Anterior cingulate cortex (tissue), 58 donors: ENCODE measurements around the gene PRKG1.
"Not testable (repeated sequence)": the region's sequence is repeated elsewhere in the genome, so short reads cannot be mapped to it uniquely, and the experiment has no call there.

Experiments used
- DNase-seq, 58 donors: peaks; one replicate each; lab custom pipeline; 2025; lab: John Stamatoyannopoulos, UW

The PRKG1 gene

GRCh38 chr10:51308116-51308515 is 233.8 kb downstream of the PRKG1 start:
- no peak for DNase-seq

GRCh38 chr10:51311228-51311627 is 236.9 kb downstream of the PRKG1 start:
- no peak for DNase-seq

GRCh38 chr10:51312817-51313216 is 238.5 kb downstream of the PRKG1 start:
- no peak for DNase-seq

GRCh38 chr10:51313251-51313650 is 239.0 kb downstream of the PRKG1 start:
- DNase-seq: no peak

GRCh38 chr10:51313773-51314478 is 239.6 kb downstream of the PRKG1 start:
- no peak for DNase-seq

GRCh38 chr10:51314481-51314880 is 240.2 kb downstream of the PRKG1 start:
- no peak for DNase-seq

GRCh38 chr10:51318399-51319172 is 244.3 kb downstream of the PRKG1 start:
- DNase-seq: no peak

GRCh38 chr10:51319173-51319435 is 244.8 kb downstream of the PRKG1 start:
- no peak for DNase-seq

- no peak for DNase-seq
Observed at GRCh38 chr10:51321300-51321699, 247.0 kb downstream of the PRKG1 start.

- DNase-seq: no peak
Observed at GRCh38 chr10:51321980-51322379, 247.7 kb downstream of the PRKG1 start.

- DNase-seq: no peak
Observed at GRCh38 chr10:51325649-51326048, 251.4 kb downstream of the PRKG1 start.

GRCh38 chr10:51326174-51326573 is 251.9 kb downstream of the PRKG1 start:
- DNase-seq: no peak

- no peak for DNase-seq
Observed at GRCh38 chr10:51327432-51327831, 253.1 kb downstream of the PRKG1 start.

GRCh38 chr10:51340366-51340765 is 266.1 kb downstream of the PRKG1 start:
- DNase-seq: no peak

GRCh38 chr10:51340845-51341610 is 266.7 kb downstream of the PRKG1 start:
- DNase-seq: no peak

- not testable (repeated sequence) for DNase-seq
Observed at GRCh38 chr10:51341745-51342144, 267.5 kb downstream of the PRKG1 start.

- no peak for DNase-seq
Observed at GRCh38 chr10:51342381-51342780, 268.1 kb downstream of the PRKG1 start.

GRCh38 chr10:51343391-51343790 is 269.1 kb downstream of the PRKG1 start:
- no peak for DNase-seq

- no peak for DNase-seq
Observed at GRCh38 chr10:51344371-51344770, 270.1 kb downstream of the PRKG1 start.

- no peak for DNase-seq
Observed at GRCh38 chr10:51348622-51349021, 274.3 kb downstream of the PRKG1 start.

GRCh38 chr10:51357170-51357569 is 282.9 kb downstream of the PRKG1 start:
- no peak for DNase-seq

GRCh38 chr10:51358227-51358626 is 283.9 kb downstream of the PRKG1 start:
- no peak for DNase-seq
